HS-27A (cell line): ENCODE data around the gene GFOD1.
"Not testable (repeated sequence)": the region's sequence is repeated elsewhere in the genome, so short reads cannot be mapped to it uniquely, and the experiment has no call there.

Experiments used
- DNase-seq: peaks from one replicate; pipeline ENCODE4 v3.0.0-alpha.2; 2012; ENCODE audit warnings: low read depth, missing footprints

The GFOD1 gene

DNA sequence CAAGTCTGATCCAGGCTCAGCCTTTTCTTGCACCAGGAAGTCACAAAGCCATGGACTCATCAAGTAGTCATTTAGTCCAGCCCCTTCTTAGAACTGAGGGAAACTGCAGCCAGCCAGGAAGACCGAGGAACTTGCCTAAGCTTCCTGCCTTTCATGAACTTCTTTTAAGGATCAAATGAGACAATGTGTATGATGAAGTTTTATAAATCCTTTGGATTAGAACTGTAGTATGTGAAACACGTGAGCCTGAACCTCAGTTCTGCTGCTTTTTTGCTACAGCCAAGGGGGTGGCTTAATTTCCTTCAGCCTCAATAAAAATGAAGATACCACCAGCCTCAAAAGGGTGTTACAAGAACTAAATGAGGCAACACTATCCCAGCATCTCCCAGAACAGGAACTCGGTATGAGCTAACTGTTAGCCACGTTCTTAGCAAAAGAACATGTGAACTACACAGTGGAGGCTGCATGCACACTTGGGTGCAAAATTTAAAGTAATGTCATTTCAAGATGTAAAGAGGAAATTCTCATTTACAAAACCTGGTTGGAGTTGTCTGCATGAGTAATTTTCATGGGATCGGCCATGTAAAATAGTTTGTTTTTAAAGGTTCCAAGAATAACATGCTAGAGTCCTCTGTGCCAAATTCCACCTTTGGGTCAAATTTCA, 83.0 kb downstream of the GFOD1 start:
- peak; percentile 43 for DNase-seq

DNA sequence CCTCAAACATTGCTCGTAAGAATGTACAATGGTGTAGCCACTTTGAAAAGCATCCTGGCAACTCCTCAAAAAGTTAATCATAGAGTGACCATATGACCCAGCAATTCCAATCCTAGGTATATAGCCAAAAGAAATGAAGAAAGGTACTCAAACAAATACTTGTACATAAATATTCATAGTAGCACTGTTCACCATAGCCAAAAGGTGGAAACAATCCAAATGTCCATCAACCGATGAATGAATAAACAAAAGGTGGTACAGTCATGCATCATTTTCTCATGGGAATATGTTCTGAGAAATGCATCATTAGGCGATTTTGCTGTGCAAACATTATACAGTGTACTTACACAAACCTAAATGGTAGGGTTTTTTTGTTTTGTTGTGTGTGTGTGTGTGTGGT, 84.7 kb downstream of the GFOD1 start:
- no peak for DNase-seq

DNA sequence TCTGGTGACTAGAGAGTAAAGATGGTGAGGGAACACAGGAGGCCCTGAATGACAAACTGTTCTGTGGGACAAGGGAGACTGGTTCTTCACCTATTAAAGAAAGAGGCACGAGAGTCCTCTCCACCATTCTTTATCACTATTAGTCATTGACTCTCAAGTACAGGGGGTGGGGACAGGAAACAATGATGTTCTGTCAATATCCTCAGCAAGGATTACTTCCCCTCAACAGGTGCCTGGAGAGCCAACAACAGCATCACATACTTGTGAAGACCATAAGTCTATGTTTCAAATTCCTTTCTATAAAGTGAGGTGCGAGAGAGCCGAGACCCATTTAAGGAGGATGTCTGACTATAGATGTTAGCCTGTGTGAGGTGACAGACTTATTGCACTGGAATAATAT, 86.6 kb downstream of the GFOD1 start:
- DNase-seq: no peak

- DNase-seq: no peak
Observed at GRCh38 chr6:13398421-13398994, 88.9 kb downstream of the GFOD1 start.

GRCh38 chr6:13398069-13398381, 89.4 kb downstream of the GFOD1 start:
- DNase-seq: no peak

GRCh38 chr6:13397359-13398068, 89.9 kb downstream of the GFOD1 start:
- DNase-seq: peak; percentile 46

- no peak for DNase-seq
Observed at GRCh38 chr6:13396241-13396792, 91.1 kb downstream of the GFOD1 start.

DNA sequence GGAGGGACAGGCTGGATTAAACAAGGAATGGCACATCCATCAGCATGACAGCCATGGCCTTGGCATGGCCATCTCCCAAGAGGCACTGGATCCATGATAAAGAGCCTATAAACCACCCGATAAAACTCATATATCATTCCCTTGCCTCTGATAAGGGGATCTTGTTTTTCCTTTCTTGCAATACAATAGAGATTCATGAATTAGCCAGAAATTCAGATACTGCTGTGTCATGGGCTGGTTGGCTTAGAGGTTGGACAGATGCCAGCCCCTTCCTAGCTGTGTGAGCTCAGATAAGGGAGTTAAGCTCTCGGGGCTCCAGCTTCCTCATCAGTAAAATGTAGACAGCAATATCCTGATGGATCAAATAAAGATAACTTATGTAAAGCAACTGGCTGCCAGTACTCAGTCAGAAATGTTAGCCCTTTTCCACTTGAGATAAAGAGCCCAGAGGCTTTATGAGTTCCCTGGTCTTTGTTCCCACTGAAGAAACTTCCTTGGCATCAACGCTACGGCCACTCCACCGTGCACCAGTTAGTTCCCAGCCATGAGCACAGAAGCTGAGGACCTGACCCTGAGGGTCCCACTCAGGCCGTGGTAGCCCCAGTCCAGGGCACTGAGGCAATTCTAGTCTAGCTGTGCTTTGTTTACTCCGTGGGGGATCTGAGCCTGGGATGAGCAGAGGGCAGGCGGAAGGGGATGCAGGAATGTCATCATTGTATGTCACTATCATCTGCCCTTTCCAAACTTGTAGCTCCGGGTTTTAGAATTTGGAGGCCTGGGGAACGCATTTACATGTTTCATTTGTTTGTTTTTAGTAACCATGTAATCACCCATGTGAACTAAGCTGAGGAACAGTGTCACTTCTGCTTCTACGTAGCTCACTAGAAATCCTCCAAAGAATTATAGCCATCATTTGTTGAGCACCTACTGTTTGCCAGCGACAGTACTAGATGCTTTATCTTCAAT, 91.8 kb downstream of the GFOD1 start:
- DNase-seq: peak; percentile 81

GRCh38 chr6:13392462-13392861, 94.9 kb downstream of the GFOD1 start:
- DNase-seq: no peak

GRCh38 chr6:13391537-13391936, 95.9 kb downstream of the GFOD1 start:
- DNase-seq: no peak

- DNase-seq: no peak
Observed at GRCh38 chr6:13390658-13391057, 96.7 kb downstream of the GFOD1 start.

- not testable (repeated sequence) for DNase-seq
Observed at GRCh38 chr6:13389237-13389636, 98.2 kb downstream of the GFOD1 start.

DNA sequence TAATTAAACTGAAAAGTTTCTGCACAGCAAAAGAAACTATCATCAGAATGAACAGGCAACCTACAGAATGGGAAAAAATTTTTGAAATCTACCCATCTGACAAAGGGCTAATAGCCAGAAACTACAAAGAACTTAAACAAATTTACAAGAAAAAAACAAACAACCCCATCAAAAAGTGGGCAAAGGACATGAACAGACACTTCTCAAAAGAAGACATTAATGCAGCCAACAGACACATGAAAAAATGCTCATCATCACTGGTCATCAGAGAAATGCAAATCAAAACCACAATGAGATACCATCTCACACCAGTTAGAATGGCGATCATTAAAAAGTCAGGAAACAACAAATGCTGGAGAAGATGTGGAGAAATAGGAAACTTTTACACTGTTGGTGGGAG, 98.6 kb downstream of the GFOD1 start:
- not testable (repeated sequence) for DNase-seq

GRCh38 chr6:13384966-13385365, 102.4 kb downstream of the GFOD1 start:
- DNase-seq: no peak

- no peak for DNase-seq
Observed at GRCh38 chr6:13384506-13384905, 102.9 kb downstream of the GFOD1 start.

GRCh38 chr6:13383328-13384163, 103.9 kb downstream of the GFOD1 start:
- DNase-seq: no peak

DNA sequence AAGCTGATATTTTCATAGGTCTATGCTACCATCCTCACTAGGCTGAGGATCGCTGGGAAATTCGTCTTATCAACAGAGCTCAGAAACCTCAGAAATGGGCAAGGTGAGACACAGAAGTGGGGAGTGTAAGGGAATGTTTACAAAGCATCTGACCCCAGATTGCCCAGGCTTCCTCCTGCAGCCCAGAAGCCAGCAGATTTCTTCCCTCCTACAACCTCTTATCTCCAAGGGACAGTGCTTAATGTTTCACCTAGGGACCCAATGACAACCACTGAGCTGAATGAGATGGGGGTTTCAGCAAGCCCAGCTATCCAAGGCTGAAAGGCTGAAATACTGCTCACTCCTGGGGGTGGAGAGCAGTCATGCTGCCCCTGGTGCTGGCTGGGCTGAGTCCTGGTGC, 106.6 kb downstream of the GFOD1 start:
- no peak for DNase-seq

DNA sequence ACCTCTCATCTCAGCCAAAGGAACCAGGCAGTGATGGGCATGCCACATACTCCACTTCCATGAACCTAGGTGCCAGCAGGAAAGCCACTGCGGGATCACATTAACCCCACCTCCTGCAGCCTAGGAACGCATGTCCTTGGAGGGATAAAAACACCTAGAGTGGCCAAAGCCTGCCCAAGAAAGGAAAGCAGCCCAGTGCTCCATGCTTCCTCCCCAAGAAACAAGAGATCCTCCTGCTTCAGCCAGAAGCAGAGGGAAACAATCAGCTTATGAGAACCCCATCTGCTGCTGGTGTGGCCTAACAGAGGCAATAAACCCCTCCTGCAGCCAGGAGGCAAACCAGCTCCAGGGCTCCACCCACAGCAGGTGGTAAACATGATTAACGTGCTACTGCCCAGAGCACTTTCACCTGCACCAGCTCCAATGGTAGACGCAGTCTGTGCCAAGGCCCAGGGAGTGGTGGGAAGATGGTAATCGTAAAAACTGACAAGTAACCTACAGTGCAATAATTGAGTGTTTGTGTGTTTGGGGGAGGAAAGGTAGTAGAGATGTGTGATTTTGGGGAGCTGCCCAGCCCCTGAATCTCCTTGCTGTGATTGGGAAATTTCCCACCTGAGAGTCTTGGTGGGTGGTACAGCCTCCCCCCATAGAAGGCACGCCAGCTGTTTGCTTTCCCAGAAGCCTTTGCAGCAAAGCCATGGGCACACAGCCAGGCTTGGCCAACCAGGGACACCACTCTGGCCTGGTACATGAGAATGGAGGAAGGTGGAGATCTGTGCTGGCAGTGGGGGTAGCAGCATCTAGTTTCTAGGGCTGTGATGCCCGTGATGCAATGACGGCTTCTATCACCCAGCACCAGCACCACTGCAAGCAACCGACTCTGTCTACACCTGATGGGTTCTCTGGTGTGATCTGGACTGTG, 108.5 kb downstream of the GFOD1 start:
- no peak for DNase-seq

DNA sequence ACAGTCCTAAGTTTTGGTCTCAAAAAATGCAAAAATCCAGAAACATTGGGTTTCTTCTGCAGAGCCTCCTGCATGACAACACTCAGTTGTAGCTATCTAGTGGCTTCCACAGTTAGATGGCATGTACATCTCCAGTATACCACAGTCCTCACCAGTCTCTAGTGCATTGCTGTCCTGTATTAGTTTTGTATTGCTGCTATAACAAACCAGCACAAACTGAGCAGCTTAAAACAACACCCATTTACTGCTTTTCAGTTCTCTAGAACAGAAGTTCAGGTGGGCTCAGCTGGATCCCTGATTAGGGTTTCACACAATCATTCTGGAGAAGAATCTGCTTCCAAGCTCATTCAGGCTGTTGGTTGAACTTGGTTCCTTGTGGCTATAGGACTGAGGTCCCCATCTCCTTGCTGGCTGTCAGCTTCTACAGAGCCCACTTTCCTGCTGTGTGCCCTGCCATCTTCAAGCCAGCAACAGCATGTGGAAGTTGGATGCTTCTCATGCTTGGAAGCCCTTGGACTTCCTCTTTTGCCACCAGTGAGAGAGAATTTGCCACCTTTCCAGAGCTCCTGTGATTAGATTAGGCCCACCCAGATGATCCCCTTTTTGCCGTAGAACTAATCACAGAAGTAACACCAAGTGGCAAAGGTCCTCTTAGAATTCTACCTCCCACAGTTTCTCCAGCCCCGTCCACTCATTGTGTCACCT, 110.2 kb downstream of the GFOD1 start:
- no peak for DNase-seq
